ENCODE data around the gene GRIA2. TPM values are rescaled to one million over a fixed set of nuclear protein-coding genes. Genes with fewer than 3 reads are reported as not detected.
"Not testable (repeated sequence)": the region's sequence is repeated elsewhere in the genome, so short reads cannot be mapped to it uniquely, and the experiment has no call there.

GRIA2 gene
- total RNA-seq (2021) = 0.32 and 0.42 TPM in 2 replicates
- Bru-seq, nascent RNA = percentile 21 among the genes with signal in this experiment
- percentile 21 among the genes with signal in this experiment for BruChase-seq, experiment 1, labeled RNA remaining after a 2-hour chase
- BruChase-seq, experiment 2, labeled RNA remaining after a 6-hour chase = percentile 16 among the genes with signal in this experiment
- long read RNA-seq = 0 reads

DNA sequence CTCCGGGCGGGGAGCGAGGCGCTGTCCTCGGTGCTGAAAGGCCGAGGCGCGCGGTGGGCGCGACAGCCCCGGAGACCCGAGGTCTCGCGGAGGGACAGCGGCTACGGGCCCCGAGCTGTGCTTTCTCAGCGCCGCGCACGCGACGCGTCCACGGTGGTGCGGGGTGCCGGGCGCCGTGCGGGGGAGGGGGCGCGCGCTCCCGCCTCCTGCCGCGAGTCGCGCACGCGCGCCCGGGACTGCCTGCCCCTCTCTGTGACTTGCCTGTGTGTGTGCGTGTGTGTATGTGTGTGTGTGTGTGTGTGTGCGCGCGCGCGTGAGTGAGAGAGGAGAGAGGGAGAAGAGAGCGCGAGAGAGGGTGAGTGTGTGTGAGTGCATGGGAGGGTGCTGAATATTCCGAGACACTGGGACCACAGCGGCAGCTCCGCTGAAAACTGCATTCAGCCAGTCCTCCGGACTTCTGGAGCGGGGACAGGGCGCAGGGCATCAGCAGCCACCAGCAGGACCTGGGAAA lies at the start of gene GRIA2:
GRIA2 (plus strand) TSS at position 358 of the 511 bp plus-strand sequence. CDS start 315 bp downstream, outside the sequence.
- no peak for TF ChIP-seq CTCF (conservative IDR thresholded peaks at IDR 0.05; ENCODE audit: low read depth, low read length)
- TF ChIP-seq EZH2 (IDR thresholded peaks at IDR 0.05; ENCODE audit: borderline replicate concordance, low read depth, low read length, poor library complexity, severe bottlenecking) = no peak
- ChIA-PET POLR2A (ENCODE audit: low non-redundant PET) (interaction anchor here (0.5 kb wide), 1 partner anchor 163 kb away, joined by 3 read pairs; no protein-coding TSS in a partner anchor), CTCF (interaction anchor here (1.0 kb wide), 1 partner anchor 759 kb away, joined by 3 read pairs; no protein-coding TSS in a partner anchor)
- peaks cover 6% of the 10 kb centered on the region for H3K4me1 ChIP-seq (ENCODE audit: insufficient read depth, low read length, poor library complexity, severe bottlenecking)
- no TSS peak for BruUV-seq (replicated peaks)
- H3K9me3 ChIP-seq (ENCODE audit: low read depth, low read length, poor library complexity, severe bottlenecking) = no peaks in the 10 kb centered on the region
- intact Hi-C loops (cut with micrococcal nuclease; ENCODE audit: unreplicated experiment) = loop anchor here (2.0 to 10.0 kb wide), 4 partner anchors 54 to 758 kb away; no protein-coding TSS in a partner anchor
- peaks cover 23% of the 10 kb centered on the region for H3K27me3 ChIP-seq (replicated peaks; ENCODE audit: insufficient read depth, low read depth, low read length, poor library complexity)
- H3K4me3 ChIP-seq (ENCODE audit: low read depth, low read length, poor library complexity, severe bottlenecking) = peak within 1 kb of the TSS; percentile 59
- peak; percentile 80 for DNase-seq (ENCODE audit: low spot score)
- no peaks in the 10 kb centered on the region for H3K36me3 ChIP-seq (ENCODE audit: insufficient read depth, low read length, poor library complexity, severe bottlenecking)
- H3K27ac ChIP-seq (ENCODE audit: low read depth, low read length, poor library complexity, severe bottlenecking) = no peak within 1 kb of the TSS

- H3K36me3 ChIP-seq (ENCODE audit: insufficient read depth, low read length, poor library complexity, severe bottlenecking) = no peaks in the 10 kb centered on the region
- peak; percentile 49 for TF ChIP-seq CTCF (conservative IDR thresholded peaks at IDR 0.05; ENCODE audit: low read depth, low read length)
- TF ChIP-seq EZH2 (IDR thresholded peaks at IDR 0.05; ENCODE audit: borderline replicate concordance, low read depth, low read length, poor library complexity, severe bottlenecking) = no peak
- no peaks in the 10 kb centered on the region for H3K27me3 ChIP-seq (replicated peaks; ENCODE audit: insufficient read depth, low read depth, low read length, poor library complexity)
- peak; percentile 28 for DNase-seq (ENCODE audit: low spot score)
- intact Hi-C loops (cut with micrococcal nuclease; ENCODE audit: unreplicated experiment) = loop anchor here (5.0 kb wide), 1 partner anchor 575 kb away; no protein-coding TSS in a partner anchor
- no peaks in the 10 kb centered on the region for H3K9me3 ChIP-seq (ENCODE audit: low read depth, low read length, poor library complexity, severe bottlenecking)
- no TSS peak for BruUV-seq (replicated peaks)
- CTCF ChIA-PET = no interaction called here
- no peak overlapping the region for H3K27ac ChIP-seq (ENCODE audit: low read depth, low read length, poor library complexity, severe bottlenecking)
- no peak overlapping the region for H3K4me3 ChIP-seq (ENCODE audit: low read depth, low read length, poor library complexity, severe bottlenecking)
- POLR2A ChIA-PET (ENCODE audit: low non-redundant PET) = no interaction called here
- H3K4me1 ChIP-seq (ENCODE audit: insufficient read depth, low read length, poor library complexity, severe bottlenecking) = peaks cover 14% of the 10 kb centered on the region
Measured at GRCh38 chr4:157172011-157172410, 48.5 kb upstream of the GRIA2 start.

GRCh38 chr4:157180268-157180667 lies 40.3 kb upstream of the GRIA2 start:
- DNase-seq (ENCODE audit: low spot score); POLR2A ChIA-PET (ENCODE audit: low non-redundant PET); H3K9me3 ChIP-seq (ENCODE audit: low read depth, low read length, poor library complexity, severe bottlenecking); CTCF ChIA-PET; H3K27me3 ChIP-seq (replicated peaks; ENCODE audit: insufficient read depth, low read depth, low read length, poor library complexity); intact Hi-C loops (cut with micrococcal nuclease; ENCODE audit: unreplicated experiment); BruUV-seq (replicated peaks); H3K27ac ChIP-seq (ENCODE audit: low read depth, low read length, poor library complexity, severe bottlenecking); H3K4me1 ChIP-seq (ENCODE audit: insufficient read depth, low read length, poor library complexity, severe bottlenecking); H3K4me3 ChIP-seq (ENCODE audit: low read depth, low read length, poor library complexity, severe bottlenecking); H3K36me3 ChIP-seq (ENCODE audit: insufficient read depth, low read length, poor library complexity, severe bottlenecking): not testable (repeated sequence)
